ENCODE measurements around the gene SSUH2.

SSUH2 gene

GRCh38 chr3:8639659-8640000 is 5.0 kb downstream of the SSUH2 start:
- DNase-seq = no peak

DNA sequence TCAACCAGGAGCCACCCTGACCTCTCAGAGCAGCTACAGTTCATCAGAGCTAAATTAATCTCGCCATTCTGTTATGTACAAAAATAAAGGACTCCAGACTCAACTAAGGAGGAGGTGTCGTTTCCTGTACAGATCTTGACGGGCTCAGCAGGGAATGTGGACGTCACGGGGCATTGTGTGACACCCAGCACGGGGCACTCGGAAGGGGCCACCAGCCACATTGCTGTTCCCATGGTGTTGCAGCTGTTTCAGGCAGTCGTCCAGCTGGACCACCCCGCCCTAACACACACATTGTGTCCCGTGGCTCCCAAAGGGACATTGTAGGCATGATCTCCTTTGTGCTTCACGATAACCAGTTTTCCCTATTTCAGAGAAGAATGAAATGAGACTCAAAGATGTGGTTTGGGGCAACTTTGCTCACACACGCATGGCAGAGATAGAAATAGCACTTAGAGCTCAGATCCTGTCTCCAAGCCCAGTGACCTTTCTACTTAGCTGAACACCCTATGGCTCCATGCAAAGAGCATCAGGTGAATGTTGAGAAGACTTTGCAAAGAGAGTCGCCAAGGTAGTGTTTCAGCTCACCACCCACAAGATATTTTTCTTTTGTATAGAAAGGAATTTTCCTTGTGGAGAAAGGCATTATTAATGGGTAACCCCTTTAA is 5.5 kb downstream of the SSUH2 start:
- DNase-seq = no peak

DNA sequence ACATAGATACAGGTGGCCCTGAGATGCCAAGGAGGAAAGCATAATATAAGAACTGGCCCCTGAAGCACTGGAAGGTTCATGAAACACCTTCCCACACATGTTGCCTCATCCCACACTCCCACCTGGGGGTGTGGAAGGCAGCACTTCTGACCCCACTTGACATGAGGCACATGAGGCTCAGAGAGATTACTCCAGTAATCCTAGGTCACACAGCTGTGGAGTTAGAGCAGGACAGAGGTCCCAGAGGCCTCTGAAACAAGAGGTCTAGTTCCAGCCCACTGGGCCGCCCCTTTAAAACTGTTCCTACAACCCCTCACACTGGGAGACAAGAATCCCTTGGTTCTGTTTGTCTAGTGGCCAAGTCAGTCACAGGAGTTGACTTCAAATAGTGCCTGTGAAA is 7.2 kb downstream of the SSUH2 start:
- no peak for DNase-seq

DNA sequence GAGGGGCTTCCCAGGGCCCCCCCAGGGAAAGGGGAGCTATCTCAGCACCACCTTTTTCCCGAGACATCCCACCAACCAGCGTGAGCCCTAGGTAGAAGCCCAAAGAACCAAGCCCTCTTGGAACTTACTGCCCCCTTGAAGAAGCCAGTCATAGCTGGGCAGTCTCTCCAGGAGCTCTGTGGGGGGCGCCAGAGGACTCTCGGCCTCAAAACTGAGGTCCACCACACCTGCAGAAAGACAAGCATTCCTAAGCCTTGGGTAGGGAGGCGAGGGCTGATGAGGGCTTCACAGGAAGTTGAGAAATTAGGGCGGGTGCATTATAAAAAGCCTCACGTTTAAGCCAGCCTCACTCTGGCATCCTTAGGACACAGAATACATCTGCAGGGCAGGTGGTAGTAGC is 9.0 kb downstream of the SSUH2 start:
- DNase-seq = no peak

DNA sequence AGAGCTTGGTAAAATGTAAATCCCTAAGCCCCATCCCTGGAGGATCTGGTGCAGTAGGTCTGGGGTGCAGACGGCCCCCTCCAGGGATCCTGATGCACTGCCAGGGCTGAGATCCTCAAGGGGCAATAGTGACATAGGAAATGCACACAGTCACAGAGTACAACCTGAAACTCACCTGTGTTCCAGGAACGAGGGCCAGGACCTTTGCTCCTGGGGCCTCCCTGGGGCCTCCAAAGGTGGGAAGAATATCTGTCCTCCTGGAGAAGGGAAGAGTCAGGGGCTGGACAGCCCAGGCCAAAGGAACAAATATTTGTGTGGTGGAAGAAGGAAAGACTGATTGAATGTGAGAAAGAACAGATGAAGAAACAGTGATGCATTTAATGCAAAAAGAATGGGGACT is 9.5 kb downstream of the SSUH2 start:
- no peak for DNase-seq

GRCh38 chr3:8632402-8633237 is 12.0 kb downstream of the SSUH2 start:
- no peak for DNase-seq

DNA sequence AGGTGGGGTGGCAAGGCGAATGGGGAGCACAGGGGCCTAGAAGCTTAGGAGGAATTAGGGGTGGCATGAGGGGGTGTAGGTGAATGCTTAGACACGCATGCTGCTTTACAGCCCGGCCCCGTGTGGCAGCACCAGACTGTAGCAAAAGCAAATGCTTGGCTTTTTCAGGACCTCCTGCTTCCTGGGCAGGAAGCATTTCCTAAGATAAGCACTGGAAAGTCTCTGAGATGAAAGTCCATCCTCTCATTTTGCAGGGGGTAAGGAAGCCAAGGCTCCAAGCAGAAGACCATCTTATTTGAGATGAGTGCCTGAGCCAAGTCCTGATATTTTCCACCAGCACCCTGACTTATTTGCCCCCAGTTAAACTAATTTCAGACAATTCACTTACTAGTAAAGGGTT is 12.9 kb downstream of the SSUH2 start:
- DNase-seq = no peak

DNA sequence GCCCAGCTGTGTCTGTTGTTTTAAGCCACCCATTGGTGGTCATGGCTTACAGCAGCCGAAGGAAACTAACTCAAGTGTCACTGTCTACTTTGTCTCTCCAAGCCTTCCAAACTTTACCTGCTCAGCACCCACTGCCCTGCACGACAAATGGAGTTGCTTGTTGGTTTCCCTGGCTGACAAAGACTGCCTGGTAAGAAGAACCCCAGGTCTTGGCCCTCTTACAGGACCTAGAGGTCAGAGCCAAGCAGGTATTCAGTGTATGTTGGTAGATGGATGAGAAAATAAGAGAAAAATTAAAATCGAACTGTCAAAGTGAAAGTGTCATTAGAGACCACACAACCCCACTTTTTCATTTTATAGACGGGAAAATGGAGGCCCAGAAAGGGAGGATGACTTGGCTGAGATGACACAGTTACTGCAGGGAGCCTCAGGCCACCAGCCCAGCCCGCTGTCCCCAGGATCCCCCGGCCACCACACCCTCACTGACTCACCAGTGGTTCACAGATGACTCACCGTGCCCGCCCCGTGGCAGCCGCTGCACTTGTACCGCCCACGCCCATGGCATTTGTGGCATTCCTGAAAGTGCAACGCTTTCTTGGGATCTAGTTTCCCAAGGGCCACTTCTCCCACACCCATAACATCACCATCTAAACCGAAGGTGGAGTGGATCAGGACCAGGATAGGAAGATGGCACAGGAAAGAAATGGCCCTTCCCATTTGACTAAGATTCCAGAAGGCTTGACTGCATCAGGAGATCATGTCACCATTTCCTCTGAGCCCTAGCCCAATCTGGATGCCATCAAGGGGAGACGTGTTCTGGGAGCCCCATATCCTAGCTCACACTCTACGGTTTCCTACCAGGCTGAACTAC is 15.2 kb downstream of the SSUH2 start:
- no peak for DNase-seq

- no peak for DNase-seq
Measured at GRCh38 chr3:8627949-8628348, 16.6 kb downstream of the SSUH2 start.

DNA sequence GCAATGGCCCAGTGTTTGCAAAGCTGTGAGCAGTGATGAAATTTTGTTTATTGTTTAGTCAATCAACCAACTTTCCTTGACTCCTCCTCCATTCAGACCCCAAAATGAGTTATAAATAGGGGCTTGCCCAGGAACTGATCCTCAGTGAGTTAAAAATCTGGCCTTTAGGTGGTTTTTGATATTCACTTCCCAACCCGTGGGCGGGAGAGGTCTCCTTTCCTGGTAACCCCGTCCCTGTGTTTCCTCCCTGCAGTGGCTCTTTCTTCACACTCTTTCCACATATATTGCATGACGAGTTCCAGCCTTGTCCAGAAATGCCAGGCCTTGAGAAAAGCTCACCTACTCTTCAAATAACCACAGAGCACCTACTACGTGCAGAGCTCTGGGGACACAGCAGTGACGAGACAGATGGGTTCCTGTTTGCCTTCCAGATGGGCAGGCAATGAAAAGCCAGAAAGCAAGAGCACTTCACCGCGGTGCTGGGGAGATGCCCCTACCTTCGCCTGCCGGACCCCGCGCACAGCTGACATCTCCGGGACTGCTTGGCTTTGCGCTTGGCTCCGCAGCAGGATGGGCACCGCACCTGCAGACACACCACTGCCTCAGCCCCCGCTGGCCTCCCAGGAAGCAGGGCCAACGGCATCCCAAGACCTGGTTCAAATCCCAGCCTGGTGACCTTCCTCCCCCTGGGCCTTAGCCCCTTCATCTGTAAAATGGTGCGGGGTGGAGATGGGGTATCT is 17.2 kb downstream of the SSUH2 start:
- DNase-seq = no peak

- DNase-seq = no peak
Measured at GRCh38 chr3:8625991-8626390, 18.6 kb downstream of the SSUH2 start.

- no peak for DNase-seq
Measured at GRCh38 chr3:8624612-8625011, 20.0 kb downstream of the SSUH2 start.

DNA sequence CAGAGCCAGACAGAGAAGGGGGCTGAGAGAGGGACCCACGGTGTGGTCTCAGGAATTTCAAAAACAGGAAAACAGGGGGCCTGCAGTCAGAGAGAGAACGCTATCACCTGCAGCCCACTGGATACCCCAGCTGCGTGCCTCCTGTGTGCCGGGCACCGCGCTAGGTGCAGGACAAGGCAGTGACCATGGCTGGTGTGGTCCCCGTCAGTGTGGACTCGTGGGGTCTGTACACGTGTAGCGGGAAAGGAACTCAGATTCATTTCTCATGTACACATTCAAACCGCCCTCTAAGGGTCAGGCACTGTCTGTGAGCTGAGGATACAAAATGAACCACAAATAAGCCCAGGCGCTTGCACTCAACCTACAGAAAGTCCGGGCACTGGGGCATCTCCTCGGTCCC is 20.9 kb downstream of the SSUH2 start:
- DNase-seq = no peak

DNA sequence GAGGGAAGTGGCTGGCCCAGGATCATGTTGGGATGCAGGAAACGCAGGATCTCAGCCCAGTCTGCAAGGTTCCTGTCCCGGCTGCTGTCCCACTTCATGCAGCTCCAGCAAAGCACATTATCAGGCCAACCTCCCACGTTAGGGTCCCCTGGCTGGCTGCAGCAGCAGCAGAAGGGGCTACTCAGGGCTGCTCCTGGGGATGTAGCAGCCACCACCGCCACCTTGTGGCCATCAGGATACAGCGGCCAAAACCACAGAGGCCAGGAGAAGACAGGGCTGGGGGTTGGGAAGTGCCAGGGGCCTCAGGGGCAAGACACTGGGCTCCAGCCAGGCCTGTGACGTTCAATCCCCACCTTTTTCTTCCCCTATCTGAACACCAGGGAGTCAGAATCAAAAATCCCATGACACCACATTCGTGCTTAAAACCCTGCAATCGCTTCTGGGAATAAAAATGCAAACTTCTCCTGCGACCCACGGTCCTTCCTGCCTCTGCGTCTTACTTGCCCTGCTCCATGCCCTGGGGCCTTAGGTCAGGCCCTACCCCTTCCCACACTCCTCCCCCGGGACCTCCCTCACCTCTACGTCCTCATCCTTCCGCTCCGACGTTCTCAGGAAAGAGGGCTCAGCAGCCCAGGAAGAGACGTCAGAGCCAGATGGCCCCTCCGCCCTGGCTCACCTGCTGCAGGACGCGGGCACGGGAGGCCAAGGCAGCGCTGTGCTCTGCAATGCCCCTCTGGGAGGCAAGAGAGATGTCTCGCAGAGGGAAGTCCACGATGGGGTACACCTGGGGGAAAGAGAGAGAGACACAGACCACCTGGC is 21.5 kb downstream of the SSUH2 start:
- DNase-seq = peak; percentile 54 to 59

DNA sequence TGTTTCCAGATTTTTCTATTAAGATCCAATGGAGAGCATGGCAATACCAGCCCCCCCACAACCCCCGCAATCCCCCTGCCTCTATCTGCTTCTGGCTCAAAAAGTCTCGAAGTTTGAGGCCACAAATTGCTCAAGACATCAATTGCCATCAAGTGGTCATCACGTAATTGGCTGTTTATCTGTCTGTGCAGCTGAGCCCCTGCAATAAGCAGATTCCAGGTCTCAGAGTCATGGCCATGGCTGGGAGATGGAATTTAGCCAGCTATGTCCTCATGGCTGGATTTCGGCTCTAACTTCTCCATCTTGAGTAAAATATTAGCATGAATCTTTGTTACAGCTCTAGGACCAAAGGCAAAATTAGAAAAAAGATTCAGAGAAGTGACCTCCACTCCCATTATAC is 22.7 kb downstream of the SSUH2 start:
- no peak for DNase-seq

- DNase-seq = no peak
Measured at GRCh38 chr3:8621141-8621540, 23.5 kb downstream of the SSUH2 start.

GRCh38 chr3:8619548-8619947 is 25.1 kb downstream of the SSUH2 start:
- no peak for DNase-seq

DNA sequence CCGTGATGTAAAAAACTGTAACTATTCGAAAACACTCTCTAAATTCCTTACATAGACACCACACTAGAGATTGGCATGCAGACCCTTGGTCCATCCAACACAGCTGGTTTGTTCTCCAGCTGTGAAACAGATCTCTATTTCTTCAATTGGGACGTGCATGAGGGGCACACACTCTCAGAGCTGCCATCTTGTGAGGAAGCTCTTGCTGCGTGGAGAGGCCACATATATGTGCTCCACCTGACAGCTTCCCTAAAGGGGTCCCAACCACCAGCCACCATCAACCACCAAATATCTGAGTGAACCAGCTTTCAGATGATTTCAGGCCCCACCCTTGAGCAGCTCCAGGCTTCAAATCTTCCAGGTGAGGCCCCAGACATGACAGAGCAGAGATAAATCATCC is 25.6 kb downstream of the SSUH2 start:
- DNase-seq = no peak

GRCh38 chr3:8617921-8618320 is 26.7 kb downstream of the SSUH2 start:
- DNase-seq = no peak

GRCh38 chr3:8610951-8611350 is 33.6 kb downstream of the SSUH2 start:
- DNase-seq = no peak

- peak in 1 of 2 experiments; percentile 1 for DNase-seq
Measured at GRCh38 chr3:8608791-8609467, 35.7 kb downstream of the SSUH2 start.
